ENCODE data around the gene PRRT1.

GRCh38 chr6:32167154-32167760, 15.5 kb upstream of the PRRT1 start:
- TF ChIP-seq EZH2 (IDR thresholded peaks at IDR 0.05; ENCODE audit: insufficient read depth, poor library complexity, severe bottlenecking) (no peak), EZH2phosphoT487 (IDR thresholded peaks at IDR 0.05; ENCODE audit: insufficient read depth, low read depth) (no peak)
